Adrenal gland (tissue), 5 donors: ENCODE measurements around the gene UGT1A4.

Experiments used
- POLR2A ChIP-seq, 2 donors: fragments of 450-650 bp; IDR thresholded peaks; one replicate each; pipeline ENCODE4 v1.6.1; 2017; ENCODE audit warnings: antibody characterized with exemption in 2 of 2, mild to moderate bottlenecking in 2 of 2, moderate library complexity in 1 of 2
- TF ChIP-seq, protein P1 (sequence below), 6 experiments: fragments of 450-650 bp in 4 of 6; fragments of 200-600 bp in 2 of 6; sonication (generic) in 1 of 6; IDR thresholded peaks; 1 replicate in 5 of 6; 2 replicates in 1 of 6; pipeline versions ENCODE4 v1.5.1 to v1.8.0; 2016 to 2021; ENCODE audit warnings: antibody characterized with exemption in 6 of 6, mild to moderate bottlenecking in 2 of 6, moderate library complexity in 1 of 6
- donor health status: DM: no; HTN: no; CAD: no.

- TF ChIP-seq, protein P1, sequence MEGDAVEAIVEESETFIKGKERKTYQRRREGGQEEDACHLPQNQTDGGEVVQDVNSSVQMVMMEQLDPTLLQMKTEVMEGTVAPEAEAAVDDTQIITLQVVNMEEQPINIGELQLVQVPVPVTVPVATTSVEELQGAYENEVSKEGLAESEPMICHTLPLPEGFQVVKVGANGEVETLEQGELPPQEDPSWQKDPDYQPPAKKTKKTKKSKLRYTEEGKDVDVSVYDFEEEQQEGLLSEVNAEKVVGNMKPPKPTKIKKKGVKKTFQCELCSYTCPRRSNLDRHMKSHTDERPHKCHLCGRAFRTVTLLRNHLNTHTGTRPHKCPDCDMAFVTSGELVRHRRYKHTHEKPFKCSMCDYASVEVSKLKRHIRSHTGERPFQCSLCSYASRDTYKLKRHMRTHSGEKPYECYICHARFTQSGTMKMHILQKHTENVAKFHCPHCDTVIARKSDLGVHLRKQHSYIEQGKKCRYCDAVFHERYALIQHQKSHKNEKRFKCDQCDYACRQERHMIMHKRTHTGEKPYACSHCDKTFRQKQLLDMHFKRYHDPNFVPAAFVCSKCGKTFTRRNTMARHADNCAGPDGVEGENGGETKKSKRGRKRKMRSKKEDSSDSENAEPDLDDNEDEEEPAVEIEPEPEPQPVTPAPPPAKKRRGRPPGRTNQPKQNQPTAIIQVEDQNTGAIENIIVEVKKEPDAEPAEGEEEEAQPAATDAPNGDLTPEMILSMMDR (IDR thresholded peaks at IDR 0.05): no peak
- no peak for TF ChIP-seq POLR2A (IDR thresholded peaks at IDR 0.05)
Measured at GRCh38 chr2:233800208-233800607, 81.7 kb downstream of the UGT1A4 start.
